ENCODE measurements around the gene TBC1D22A. TPM values are rescaled to one million over a fixed set of nuclear protein-coding genes. Genes with fewer than 3 reads are reported as not detected.

The TBC1D22A gene
- total and polyA plus RNA-seq, 4 experiments from 2014 or later, result 20.6 to 49.2 (median 36.7) TPM

DNA sequence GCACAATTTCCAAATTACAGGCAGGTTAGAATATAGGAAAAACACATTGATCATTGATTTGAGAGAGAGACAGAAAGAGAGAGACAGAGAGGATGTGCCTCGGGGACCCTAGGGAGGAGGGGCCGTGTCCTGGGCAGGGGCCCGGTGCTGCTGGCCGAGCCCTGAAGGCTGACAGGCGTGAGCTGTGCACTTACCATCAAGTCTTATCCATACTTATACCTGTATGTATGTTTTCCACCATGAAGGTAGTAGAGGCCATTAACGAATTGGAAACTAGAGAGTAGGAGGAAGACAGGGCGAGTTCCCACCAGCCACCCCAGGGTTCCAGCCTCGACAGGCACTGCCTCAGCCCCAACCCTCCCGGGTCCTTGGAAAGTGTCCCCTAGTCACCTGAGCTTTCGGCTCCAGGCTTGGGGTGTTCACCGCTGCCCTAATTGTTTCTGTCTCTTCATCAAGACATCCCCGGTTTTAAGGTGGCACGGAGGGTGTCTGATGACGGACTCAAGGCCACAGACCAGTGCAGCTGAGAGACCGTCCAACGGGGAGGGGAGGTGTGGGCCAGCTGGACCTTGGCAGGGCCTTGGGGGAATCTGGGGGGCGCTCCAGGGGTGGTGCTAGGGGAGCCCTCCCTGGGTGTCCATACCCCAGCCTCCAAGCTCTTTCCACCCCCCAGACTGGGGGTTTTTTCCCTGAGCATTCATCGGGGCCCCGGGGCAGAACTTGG is 431.3 kb downstream of the TBC1D22A start:
- Histone ChIP-seq H3K4me1 (ENCODE audit: insufficient read depth, low read length) (no peaks in the 10 kb centered on the region), H3K4me3 (ENCODE audit: low read length in 2 of 2) (no peak overlapping the region), H3K36me3 (ENCODE audit: insufficient read depth, low read length) (no peaks in the 10 kb centered on the region), H3K9me3 (ENCODE audit: control insufficient read depth in 1 of 2, low read length in 2 of 2) (no peaks in the 10 kb centered on the region), H3K27ac (ENCODE audit: low read depth, low read length) (no peak overlapping the region), H3K27me3 (ENCODE audit: insufficient read depth, low read length) (no peaks in the 10 kb centered on the region)
- H3K9me3 Mint-ChIP-seq, result peaks cover 0 to 2% (median 0%) of the 10 kb centered on the region in 8 donors
- no peak overlapping the region for H3K4me3 Mint-ChIP-seq
- ChIA-PET POLR2A (ENCODE audit: partially characterized antibody) (no interaction called here), CTCF (ENCODE audit: partially characterized antibody) (no interaction called here)
- H3K27ac Mint-ChIP-seq, result no peak overlapping the region
- peaks cover 0 to 1% (median 0%) of the 10 kb centered on the region in 4 donors for H3K4me1 Mint-ChIP-seq
- intact Hi-C loops (cut with micrococcal nuclease), result no loop called here
- no peak for DNase-seq
- no peaks in the 10 kb centered on the region for H3K36me3 Mint-ChIP-seq
- no peaks in the 10 kb centered on the region for H3K27me3 Mint-ChIP-seq

DNA sequence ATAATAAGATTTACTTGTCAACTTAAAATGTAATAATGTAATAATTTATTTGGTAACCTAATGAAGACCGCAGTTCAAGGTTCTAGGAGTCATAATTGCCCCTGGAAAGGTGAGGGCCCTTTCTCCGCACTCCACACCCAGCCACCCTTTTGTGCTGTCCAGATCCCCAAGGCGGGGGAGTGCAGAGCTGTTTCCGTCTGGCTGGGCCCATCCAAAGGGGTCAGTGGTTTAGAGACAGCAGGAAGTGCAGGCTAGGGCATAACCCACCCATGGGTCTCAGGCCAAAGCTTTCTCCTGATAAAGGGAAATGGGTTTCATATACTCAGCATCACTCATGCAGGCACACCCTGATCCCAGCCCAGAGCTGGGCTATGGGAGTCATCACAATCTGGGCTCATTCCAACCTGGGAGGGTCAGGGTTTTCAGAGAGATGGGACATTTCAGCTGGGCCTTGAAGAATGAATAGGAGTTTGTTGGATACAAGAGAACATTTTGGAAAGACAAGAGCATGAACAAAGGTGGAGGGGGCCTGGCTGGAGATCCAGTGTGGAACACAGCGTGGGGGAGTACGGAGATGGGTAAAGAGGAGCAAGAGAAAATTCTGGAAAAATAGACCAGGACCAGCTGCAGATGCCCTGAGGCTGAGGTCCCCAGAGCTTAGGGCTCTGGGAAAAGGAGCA is 432.2 kb downstream of the TBC1D22A start:
- Mint-ChIP-seq H3K27ac (no peak overlapping the region), H3K27me3 (no peaks in the 10 kb centered on the region), H3K4me1 (peaks cover 0 to 1% (median 0%) of the 10 kb centered on the region in 4 donors), H3K4me3 (no peak overlapping the region), H3K9me3 (peaks cover 0 to 2% (median 0%) of the 10 kb centered on the region in 8 donors), H3K36me3 (no peaks in the 10 kb centered on the region)
- Histone ChIP-seq H3K27me3 (ENCODE audit: insufficient read depth, low read length) (no peaks in the 10 kb centered on the region), H3K36me3 (ENCODE audit: insufficient read depth, low read length) (no peaks in the 10 kb centered on the region), H3K27ac (ENCODE audit: low read depth, low read length) (no peak overlapping the region), H3K4me1 (ENCODE audit: insufficient read depth, low read length) (no peaks in the 10 kb centered on the region), H3K4me3 (ENCODE audit: low read length in 2 of 2) (no peak overlapping the region), H3K9me3 (ENCODE audit: control insufficient read depth in 1 of 2, low read length in 2 of 2) (no peaks in the 10 kb centered on the region)
- intact Hi-C loops (cut with micrococcal nuclease), result no loop called here
- ChIA-PET CTCF (ENCODE audit: partially characterized antibody) (no interaction called here), POLR2A (ENCODE audit: partially characterized antibody) (no interaction called here)
- DNase-seq, result no peak

DNA sequence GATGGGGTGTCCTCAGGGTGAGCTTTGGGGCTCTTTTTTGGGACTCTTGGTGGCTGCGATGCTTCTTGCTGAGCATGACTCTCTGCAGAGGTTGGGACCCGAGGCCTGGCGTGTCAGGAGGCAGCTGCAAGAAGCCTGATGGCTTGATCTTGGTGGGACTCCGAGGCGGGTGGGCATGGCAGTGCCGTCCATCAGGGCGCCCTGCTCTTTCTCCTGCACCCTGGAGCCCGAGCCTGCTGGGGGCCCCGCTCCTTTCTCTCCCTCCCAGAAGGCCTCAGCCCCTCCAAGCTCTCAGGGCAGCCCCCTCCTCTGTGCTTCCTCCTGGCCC is 432.7 kb downstream of the TBC1D22A start:
- H3K27ac Mint-ChIP-seq, result no peak overlapping the region
- H3K9me3 Mint-ChIP-seq, result peaks cover 0 to 2% (median 0%) of the 10 kb centered on the region in 8 donors
- H3K27me3 ChIP-seq (ENCODE audit: insufficient read depth, low read length), result no peaks in the 10 kb centered on the region
- CTCF ChIA-PET (ENCODE audit: partially characterized antibody), result no interaction called here
- H3K27ac ChIP-seq (ENCODE audit: low read depth, low read length), result no peak overlapping the region
- DNase-seq, result no peak
- POLR2A ChIA-PET (ENCODE audit: partially characterized antibody), result no interaction called here
- intact Hi-C loops (cut with micrococcal nuclease), result no loop called here
- no peak overlapping the region for H3K4me3 Mint-ChIP-seq
- H3K27me3 Mint-ChIP-seq, result no peaks in the 10 kb centered on the region
- H3K36me3 Mint-ChIP-seq, result no peaks in the 10 kb centered on the region
- no peaks in the 10 kb centered on the region for H3K36me3 ChIP-seq (ENCODE audit: insufficient read depth, low read length)
- H3K9me3 ChIP-seq (ENCODE audit: control insufficient read depth in 1 of 2, low read length in 2 of 2), result no peaks in the 10 kb centered on the region
- H3K4me3 ChIP-seq (ENCODE audit: low read length in 2 of 2), result no peak overlapping the region
- H3K4me1 ChIP-seq (ENCODE audit: insufficient read depth, low read length), result no peaks in the 10 kb centered on the region
- peaks cover 0 to 1% (median 0%) of the 10 kb centered on the region in 4 donors for H3K4me1 Mint-ChIP-seq

DNA sequence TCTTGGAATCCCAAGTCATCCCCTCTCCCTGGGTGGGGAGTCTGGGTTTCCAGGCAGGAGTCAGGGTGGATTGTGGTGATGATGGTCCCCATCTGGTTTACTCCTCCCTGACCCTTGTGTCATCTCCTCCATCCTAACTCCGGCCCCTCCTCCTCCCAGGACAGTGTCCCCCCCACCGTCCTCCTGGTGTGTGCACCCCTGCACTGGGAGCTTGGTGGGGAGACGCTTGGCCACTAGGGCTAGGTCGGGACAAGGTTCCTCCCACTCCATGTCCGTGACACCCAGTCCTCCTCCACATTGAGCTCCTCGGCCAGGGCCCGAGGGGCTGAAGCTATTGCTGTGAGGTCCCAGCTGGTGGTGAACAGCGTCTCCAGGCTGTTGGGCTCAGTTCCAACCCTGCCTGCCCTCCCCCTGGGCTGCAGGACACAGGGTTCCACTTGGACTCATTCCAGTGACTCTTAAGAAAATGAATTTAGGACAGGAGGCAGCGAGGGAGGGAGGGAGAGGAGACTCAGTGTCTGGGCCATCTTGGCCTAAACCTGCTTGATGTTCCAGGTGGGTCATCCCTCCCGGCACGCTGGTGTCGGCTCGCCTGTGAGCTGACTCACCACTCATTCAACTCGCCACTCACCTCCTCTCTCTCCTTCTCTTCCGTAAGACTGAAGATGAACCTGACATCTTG is 433.2 kb downstream of the TBC1D22A start:
- ChIA-PET POLR2A (ENCODE audit: partially characterized antibody) (no interaction called here), CTCF (ENCODE audit: partially characterized antibody) (no interaction called here)
- Mint-ChIP-seq H3K4me1 (peaks cover 0 to 1% (median 0%) of the 10 kb centered on the region in 4 donors), H3K4me3 (no peak overlapping the region), H3K27me3 (no peaks in the 10 kb centered on the region), H3K27ac (no peak overlapping the region), H3K9me3 (no peaks in the 10 kb centered on the region), H3K36me3 (no peaks in the 10 kb centered on the region)
- H3K27me3 ChIP-seq (ENCODE audit: insufficient read depth, low read length), result no peaks in the 10 kb centered on the region
- intact Hi-C loops (cut with micrococcal nuclease), result no loop called here
- no peaks in the 10 kb centered on the region for H3K4me1 ChIP-seq (ENCODE audit: insufficient read depth, low read length)
- no peaks in the 10 kb centered on the region for H3K9me3 ChIP-seq (ENCODE audit: control insufficient read depth in 1 of 2, low read length in 2 of 2)
- H3K27ac ChIP-seq (ENCODE audit: low read depth, low read length), result no peak overlapping the region
- H3K4me3 ChIP-seq (ENCODE audit: low read length in 2 of 2), result no peak overlapping the region
- DNase-seq, result no peak
- no peaks in the 10 kb centered on the region for H3K36me3 ChIP-seq (ENCODE audit: insufficient read depth, low read length)

DNA sequence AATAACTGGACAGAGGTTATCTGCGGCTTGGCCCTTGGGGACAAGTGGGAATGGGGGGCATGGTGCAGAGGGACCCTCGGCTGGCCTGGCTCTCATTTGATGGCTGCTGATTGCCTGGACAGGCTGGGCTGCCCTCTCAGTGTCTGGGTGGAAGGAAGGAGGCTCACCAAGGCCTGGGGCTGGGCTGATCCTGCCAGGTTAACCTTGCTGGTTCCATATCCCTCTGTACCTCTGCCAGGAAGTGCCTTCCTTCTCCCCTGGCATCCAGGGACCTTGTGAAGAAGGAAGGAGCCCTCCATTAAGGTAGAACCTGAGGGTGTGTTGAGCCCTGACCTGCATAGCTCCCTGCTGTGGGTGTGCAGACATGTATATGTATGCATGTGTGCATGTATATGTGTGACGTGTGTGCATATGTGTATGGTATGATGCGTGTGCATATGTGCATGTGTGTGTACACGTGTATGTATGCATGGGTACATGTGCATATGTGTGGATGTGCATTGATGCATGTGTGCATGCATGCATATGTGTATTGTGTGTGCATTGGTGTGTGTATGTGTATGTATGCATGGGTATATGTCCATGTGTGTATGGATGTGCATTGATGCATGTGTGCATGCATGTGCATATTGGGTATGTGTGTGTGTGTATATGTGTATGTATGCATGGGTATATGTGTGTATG is 433.9 kb downstream of the TBC1D22A start:
- peaks cover 0 to 1% (median 0%) of the 10 kb centered on the region in 4 donors for H3K4me1 Mint-ChIP-seq
- H3K36me3 Mint-ChIP-seq, result no peaks in the 10 kb centered on the region
- no peak overlapping the region for H3K27ac Mint-ChIP-seq
- H3K9me3 Mint-ChIP-seq, result no peaks in the 10 kb centered on the region
- H3K27me3 Mint-ChIP-seq, result no peaks in the 10 kb centered on the region
- Histone ChIP-seq H3K27me3 (ENCODE audit: insufficient read depth, low read length) (no peaks in the 10 kb centered on the region), H3K4me1 (ENCODE audit: insufficient read depth, low read length) (no peaks in the 10 kb centered on the region), H3K4me3 (ENCODE audit: low read length in 2 of 2) (no peak overlapping the region), H3K9me3 (ENCODE audit: control insufficient read depth in 1 of 2, low read length in 2 of 2) (no peaks in the 10 kb centered on the region), H3K27ac (ENCODE audit: low read depth, low read length) (no peak overlapping the region), H3K36me3 (ENCODE audit: insufficient read depth, low read length) (no peaks in the 10 kb centered on the region)
- no peak for DNase-seq
- intact Hi-C loops (cut with micrococcal nuclease), result no loop called here
- ChIA-PET POLR2A (ENCODE audit: partially characterized antibody) (no interaction called here), CTCF (ENCODE audit: partially characterized antibody) (no interaction called here)
- H3K4me3 Mint-ChIP-seq, result no peak overlapping the region

DNA sequence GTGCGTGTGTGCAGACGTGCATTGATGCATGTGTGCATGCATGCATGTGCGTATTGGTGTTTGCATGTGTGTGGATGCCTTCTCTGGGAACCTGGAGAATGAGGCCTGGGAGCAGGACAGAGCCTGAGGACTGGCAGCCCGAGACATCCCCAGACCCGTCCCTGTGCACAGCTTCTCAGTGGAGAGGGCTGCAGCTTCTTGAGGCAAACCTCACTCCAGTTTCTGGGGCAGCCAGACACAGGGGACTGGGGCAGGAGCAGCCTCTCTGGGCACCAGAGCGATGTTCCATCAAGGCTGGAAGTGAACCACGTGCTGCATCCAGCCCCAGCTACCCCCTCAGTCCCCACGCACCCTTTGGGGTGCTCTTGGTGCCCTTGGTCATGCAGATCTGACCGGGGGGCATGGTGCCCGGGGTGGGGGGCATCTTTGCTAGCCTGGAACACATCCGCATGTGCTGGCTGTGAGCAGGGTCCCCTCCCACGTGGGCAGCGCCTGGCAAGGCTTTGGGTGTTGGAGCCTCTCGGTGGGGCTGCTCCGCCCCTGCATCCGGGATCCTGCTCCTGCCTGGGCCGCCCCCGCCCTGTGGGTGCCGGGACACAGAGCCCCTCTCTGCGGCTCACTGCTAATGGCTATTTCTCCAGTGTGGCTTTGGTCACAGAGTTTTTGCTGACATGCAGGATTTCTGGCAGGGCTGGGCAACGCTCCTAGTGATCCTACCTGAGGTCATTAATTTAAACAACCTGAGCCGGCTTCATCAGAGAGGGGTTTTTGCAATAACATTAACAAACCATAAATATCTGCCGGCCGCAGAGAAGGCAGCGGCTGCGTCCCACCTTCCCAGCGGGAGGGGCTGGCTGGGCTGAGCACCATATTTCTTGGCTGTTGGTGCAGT is 434.7 kb downstream of the TBC1D22A start:
- Mint-ChIP-seq H3K36me3 (no peaks in the 10 kb centered on the region), H3K4me3 (no peak overlapping the region), H3K27me3 (no peaks in the 10 kb centered on the region), H3K27ac (no peak overlapping the region), H3K4me1 (peaks cover 0 to 1% (median 0%) of the 10 kb centered on the region in 4 donors), H3K9me3 (no peaks in the 10 kb centered on the region)
- POLR2A ChIA-PET (ENCODE audit: partially characterized antibody), result no interaction called here
- Histone ChIP-seq H3K36me3 (ENCODE audit: insufficient read depth, low read length) (no peaks in the 10 kb centered on the region), H3K27ac (ENCODE audit: low read depth, low read length) (no peak overlapping the region), H3K4me1 (ENCODE audit: insufficient read depth, low read length) (no peaks in the 10 kb centered on the region), H3K27me3 (ENCODE audit: insufficient read depth, low read length) (no peaks in the 10 kb centered on the region), H3K4me3 (ENCODE audit: low read length in 2 of 2) (no peak overlapping the region), H3K9me3 (ENCODE audit: control insufficient read depth in 1 of 2, low read length in 2 of 2) (no peaks in the 10 kb centered on the region)
- no peak for DNase-seq
- intact Hi-C loops (cut with micrococcal nuclease), result no loop called here
- CTCF ChIA-PET (ENCODE audit: partially characterized antibody), result no interaction called here

Measured in CD4-positive, alpha-beta memory T cell (primary cell).